ENCODE measurements around the gene RPS21.

RPS21 gene

DNA sequence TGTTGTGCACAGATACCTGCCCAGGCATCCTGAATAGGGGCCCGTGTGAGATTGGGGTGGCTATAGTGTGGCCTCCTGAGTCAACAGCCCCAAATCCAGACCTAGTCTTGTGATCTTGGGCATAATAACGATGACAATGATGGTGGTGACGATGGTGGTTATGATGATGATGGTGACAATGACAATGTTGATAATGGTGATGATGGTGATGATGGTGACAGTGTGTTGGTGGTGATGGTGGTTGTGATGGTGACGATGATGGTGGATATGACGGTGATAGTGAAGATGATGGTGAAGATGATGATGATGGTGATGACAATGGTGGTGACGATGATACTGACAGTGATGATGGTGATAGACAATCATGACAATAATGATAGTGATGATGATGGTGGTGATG is 5.1 kb upstream of the RPS21 start:
- no peak for DNase-seq

DNA sequence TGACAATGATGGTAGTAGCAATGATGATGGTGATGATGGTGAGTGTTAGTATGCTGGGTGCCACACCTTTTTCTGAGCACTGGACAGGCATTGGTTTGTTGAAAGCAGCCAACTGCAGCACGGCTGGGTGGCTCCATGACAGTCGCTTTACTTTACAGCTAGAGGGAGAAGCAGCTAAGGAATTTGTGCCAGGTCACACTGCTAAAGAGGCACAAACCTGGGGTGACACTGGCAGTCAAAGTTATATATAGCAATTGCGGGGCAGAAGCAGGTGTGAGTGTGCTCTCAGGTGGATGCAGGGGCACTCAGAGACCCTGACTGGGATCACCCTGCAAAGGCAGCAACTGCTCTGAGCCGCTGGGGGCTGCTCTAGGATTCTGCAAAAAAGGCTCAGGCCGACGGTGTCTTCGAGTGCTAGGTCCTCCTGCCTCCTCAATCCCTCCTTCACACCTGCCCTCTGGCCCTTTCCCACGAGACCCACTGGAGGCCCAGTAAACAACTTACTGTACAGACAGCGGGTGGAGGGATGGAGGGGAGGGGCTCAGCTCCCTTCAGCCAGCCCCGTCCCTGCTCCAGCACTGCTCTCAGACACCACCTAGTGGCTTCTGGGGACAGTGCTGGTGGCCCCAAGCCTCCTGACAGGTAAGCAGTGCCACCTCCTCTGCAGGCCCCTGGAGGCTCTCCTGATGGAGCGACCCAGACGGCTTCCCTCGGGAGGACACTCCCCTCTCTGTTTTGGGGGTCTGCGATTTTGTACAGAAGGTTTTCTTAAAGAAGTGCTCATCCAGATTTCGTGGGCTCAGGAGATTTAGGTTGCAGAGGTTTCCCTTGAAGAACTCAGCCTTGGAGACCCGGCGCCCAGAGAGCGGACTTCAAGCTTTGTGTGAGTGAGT is 4.4 kb upstream of the RPS21 start:
- DNase-seq, result peak; percentile 66

- DNase-seq, result no peak
Measured at GRCh38 chr20:62387219-62387913, 463 bp downstream of the RPS21 start.

- DNase-seq, result no peak
Measured at GRCh38 chr20:62387933-62388635, 1.2 kb downstream of the RPS21 start.

DNA sequence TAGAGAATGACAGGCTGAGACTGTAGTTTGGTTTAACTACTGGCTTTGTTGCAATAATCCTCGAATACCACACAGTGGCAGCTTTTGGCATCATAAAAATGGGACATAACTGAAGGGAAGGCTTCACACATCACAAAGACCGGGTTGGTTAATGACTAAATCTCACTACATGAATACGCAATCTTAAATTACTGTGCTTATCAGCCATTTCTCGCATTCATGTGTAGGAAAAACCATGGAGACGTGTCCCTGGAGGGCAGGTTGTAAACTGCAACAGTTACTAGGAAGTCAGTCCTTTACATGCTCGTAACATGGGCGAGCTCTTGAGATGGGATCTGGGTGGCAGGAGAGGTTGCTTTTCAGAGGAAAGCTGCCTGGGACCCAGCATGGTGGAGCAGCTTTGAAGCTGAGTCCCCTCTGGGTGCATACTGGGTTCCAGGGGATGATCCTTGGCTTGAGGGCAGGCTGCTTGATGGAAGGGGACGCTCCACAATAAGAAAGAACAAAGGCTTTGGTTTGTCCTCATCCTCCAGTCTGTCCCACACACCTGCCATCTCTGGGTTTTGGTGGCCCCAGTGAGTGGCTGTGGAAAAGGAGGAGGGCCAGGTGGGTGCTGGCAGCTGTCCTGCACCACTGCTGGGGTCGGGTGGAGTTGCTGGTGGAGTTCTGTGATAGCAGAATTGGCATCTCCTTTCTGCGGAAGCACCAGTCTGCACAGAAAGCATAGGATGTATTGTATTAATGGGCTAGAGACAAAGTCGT is 2.1 kb downstream of the RPS21 start:
- no peak for DNase-seq

- DNase-seq, result no peak
Measured at GRCh38 chr20:62389601-62390087, 2.7 kb downstream of the RPS21 start.

GRCh38 chr20:62390317-62391164 is 3.6 kb downstream of the RPS21 start:
- DNase-seq, result no peak

DNA sequence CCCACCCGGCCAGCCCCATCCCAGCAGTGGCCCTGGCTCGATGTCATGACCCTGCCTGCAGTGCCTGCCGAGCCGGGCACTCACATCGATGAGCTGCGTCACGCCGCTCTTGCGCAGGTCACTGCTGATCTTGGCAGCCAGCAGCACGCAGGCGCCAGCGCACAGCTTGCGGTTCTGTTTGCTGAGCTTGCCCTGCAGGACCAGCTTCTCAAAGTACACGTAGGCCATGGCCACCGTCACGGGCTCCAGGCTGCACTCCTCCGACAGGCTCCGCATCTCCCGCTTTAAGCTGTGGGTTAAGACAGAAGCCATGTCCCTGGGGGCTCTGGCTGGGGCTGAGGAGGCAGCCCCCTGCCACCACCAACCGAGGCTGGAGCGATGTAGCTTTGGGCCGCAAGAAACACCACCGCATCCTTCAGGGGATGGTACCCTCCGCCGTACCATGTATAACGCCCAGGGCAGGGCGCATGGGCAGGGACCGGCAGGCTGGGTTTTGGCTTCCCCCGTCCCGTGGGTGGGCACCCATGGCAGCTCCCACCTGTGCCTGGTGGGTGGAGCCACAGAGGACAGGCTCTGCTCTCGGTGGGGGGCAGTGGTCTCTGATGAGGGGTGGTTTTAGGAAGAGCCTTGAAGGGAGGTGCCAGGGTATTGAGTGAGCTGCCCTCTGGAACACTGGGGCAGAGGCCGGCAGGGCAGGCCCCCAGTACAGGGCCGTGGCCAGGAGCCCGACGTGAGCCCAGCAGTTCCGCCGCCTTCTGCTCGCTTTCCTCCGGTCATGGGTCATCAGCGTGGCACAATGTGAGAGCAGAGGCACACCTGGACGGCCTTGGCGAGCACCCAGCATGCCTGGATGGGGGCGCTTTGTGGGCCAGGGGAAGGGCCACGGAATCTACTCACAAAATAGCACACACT is 4.5 kb downstream of the RPS21 start:
- DNase-seq, result no peak

- no peak for DNase-seq
Measured at GRCh38 chr20:62392077-62392418, 5.1 kb downstream of the RPS21 start.

- DNase-seq, result no peak
Measured at GRCh38 chr20:62392621-62393334, 5.9 kb downstream of the RPS21 start.

- DNase-seq, result no peak
Measured at GRCh38 chr20:62393335-62393665, 6.4 kb downstream of the RPS21 start.

GRCh38 chr20:62393830-62394229 is 6.9 kb downstream of the RPS21 start:
- DNase-seq, result no peak

DNA sequence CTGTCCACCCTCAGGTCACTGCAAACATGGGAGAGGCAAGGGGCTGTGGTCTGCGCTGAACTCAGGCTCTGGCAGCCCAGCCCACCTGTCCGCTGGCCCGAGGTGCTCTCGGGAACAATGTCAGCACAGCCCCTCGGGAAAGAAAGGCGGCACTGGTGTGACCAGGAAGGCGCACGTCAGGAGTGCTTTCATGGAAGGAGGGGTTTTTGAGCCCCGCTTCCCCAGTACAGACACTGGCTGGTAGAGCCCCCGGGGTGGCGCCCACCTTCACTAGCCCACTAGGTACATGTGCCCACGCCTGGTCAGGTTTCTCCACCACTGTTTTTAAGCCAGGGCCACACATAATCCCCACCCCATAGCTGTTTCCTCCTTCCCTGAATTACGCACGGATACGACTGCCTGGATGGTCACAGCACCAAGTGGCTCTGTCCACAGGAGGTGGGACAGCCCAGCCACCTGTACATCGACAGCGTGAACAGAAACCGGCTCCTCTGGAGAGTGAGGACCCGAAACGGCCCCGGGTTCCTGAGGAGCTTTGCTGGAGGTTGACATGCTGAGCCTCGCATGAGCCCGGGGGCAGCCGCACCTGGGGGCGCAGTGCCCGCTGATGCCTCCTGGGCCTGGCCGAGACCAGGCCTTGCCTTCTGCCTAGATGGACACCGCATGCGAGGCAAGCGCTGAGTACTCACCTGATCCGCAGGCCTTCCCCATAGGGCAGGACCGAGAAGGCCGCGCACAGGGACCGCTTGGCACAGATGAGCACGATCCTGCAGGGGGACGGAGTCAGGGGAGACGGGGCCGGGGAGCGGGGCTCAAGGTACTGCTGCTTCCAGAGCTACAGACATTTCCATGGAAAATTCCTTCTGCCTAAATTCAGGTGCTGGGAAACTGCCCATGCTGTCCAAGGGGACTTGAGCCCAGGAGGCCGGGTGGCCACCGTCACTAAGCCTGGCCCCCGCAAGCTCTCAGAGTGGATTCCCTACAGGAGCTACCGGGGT is 7.6 kb downstream of the RPS21 start:
- DNase-seq, result no peak

DNA sequence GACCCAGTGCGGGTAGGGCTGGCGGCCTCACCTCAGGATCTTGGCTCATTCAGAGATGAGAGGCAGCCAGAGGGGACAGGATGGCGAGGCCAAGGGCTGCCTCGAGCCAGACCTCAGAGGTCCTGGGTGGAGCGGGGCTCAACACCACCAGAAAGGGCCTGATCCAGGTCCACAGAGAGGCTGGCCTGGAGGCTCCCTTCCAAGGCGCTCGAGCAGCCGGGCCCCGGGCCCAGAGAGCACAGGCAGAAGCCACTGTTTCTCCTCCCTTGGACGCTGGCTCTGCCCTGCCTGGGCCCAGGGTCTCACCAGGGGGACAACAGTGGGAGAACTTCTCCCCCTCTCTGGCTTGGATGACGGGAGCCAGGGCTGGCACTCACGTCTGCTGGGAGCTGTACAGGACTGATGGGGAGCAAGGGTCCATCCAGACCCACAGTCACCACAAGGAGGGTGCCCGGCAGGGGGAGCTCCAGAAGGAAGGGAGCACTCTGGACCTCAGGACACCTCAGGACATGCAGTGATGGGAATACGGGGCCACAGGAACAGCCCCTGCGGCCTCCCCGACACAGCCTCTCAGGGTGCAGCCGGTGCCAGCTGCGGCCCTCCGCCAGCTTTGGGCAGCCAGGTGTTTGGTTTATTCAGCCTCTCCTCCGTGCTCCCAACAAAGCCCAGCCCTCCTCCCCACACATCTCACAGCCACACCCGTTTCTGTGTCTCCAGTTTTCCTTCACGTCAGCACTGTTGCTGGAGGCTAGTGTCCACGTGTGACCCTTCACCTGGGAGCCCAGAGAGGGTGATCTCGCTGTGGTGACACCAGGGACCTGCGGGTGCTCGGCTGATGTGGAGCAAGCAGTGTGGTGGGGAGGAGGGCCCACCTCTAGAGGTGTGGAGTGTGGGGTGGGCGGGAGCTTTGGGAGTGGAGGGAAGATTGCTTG is 8.7 kb downstream of the RPS21 start:
- DNase-seq, result no peak

GRCh38 chr20:62396367-62397239 is 9.7 kb downstream of the RPS21 start:
- DNase-seq, result no peak

GRCh38 chr20:62398120-62398821 is 11.4 kb downstream of the RPS21 start:
- DNase-seq, result no peak
